Measurements from ENCODE around the gene EDN1. TPM values are rescaled to one million over a fixed set of nuclear protein-coding genes. Genes with fewer than 3 reads are reported as not detected.

Gene EDN1
- total RNA-seq, 1 experiment from 2014 or later, result 0.98 TPM

GRCh38 chr6:12269110-12269509, 21.1 kb upstream of the EDN1 start:
- no peak for DNase-seq (ENCODE audit: low read depth)

- no peak for DNase-seq (ENCODE audit: low read depth)
These were observed 19.5 kb upstream of the EDN1 start for GRCh38 chr6:12270551-12271230.

GRCh38 chr6:12271594-12271993, 18.6 kb upstream of the EDN1 start:
- DNase-seq (ENCODE audit: low read depth), result no peak

GRCh38 chr6:12271997-12272396, 18.2 kb upstream of the EDN1 start:
- DNase-seq (ENCODE audit: low read depth), result no peak

- DNase-seq (ENCODE audit: low read depth), result peak; percentile 58
These were observed 15.1 kb upstream of the EDN1 start for GRCh38 chr6:12275107-12275506.

GRCh38 chr6:12276930-12277315, 13.2 kb upstream of the EDN1 start:
- no peak for DNase-seq (ENCODE audit: low read depth)

- DNase-seq (ENCODE audit: low read depth), result no peak
These were observed 12.8 kb upstream of the EDN1 start for GRCh38 chr6:12277386-12277785.

GRCh38 chr6:12278915-12279314, 11.2 kb upstream of the EDN1 start:
- no peak for DNase-seq (ENCODE audit: low read depth)

- peak; percentile 54 for DNase-seq (ENCODE audit: low read depth)
These were observed 10.7 kb upstream of the EDN1 start for GRCh38 chr6:12279322-12280091.

GRCh38 chr6:12280458-12280857, 9.7 kb upstream of the EDN1 start:
- DNase-seq (ENCODE audit: low read depth), result peak; percentile 78

- no peak for DNase-seq (ENCODE audit: low read depth)
These were observed 9.3 kb upstream of the EDN1 start for GRCh38 chr6:12280902-12281301.

- no peak for DNase-seq (ENCODE audit: low read depth)
These were observed 6.3 kb upstream of the EDN1 start for GRCh38 chr6:12283904-12284303.

- DNase-seq (ENCODE audit: low read depth), result peak; percentile 20
These were observed 3.6 kb upstream of the EDN1 start for GRCh38 chr6:12286373-12287110.

- DNase-seq (ENCODE audit: low read depth), result no peak
These were observed 1.9 kb upstream of the EDN1 start for GRCh38 chr6:12288211-12288618.

GRCh38 chr6:12288914-12289313, 1.2 kb upstream of the EDN1 start:
- no peak for DNase-seq (ENCODE audit: low read depth)

- DNase-seq (ENCODE audit: low read depth), result peak; percentile 63
These were observed 719 bp upstream of the EDN1 start for GRCh38 chr6:12289365-12289919.

- no peak for DNase-seq (ENCODE audit: low read depth)
These were observed 1.1 kb downstream of the EDN1 start for GRCh38 chr6:12291071-12291838.

- DNase-seq (ENCODE audit: low read depth), result peak; percentile 29
These were observed 1.9 kb downstream of the EDN1 start for GRCh38 chr6:12291839-12292604.

GRCh38 chr6:12293235-12293930, 3.2 kb downstream of the EDN1 start:
- DNase-seq (ENCODE audit: low read depth), result no peak

Measured in LHCN-M2 (cell line).